Esophagus muscularis mucosa (tissue), 4 donors: ENCODE data around the gene BTD. TPM values are rescaled to one million over a fixed set of nuclear protein-coding genes. Genes with fewer than 3 reads are reported as not detected.

Experiments
- DNase-seq: peaks from one replicate; pipeline ENCODE4 v3.0.0-alpha.2; 2017; ENCODE audit errors: extremely low spot score
- H3K27ac ChIP-seq, 4 donors: fragments of 200-600 bp; sonication (generic); replicated peaks in 1 of 4; 1 replicate in 3 of 4; 2 replicates in 1 of 4; pipeline ENCODE4 v1.5.1; 2016 to 2019; ENCODE audit warnings: mild to moderate bottlenecking in 1 of 4
- H3K27me3 ChIP-seq, 4 donors: fragments of 200-600 bp; sonication (generic); one replicate each; pipeline versions ENCODE4 v1.5.1 to v1.6.0; 2016 to 2019
- H3K36me3 ChIP-seq, 4 donors: fragments of 200-600 bp; sonication (generic); one replicate each; pipeline ENCODE4 v1.5.1; 2016 to 2019
- H3K4me1 ChIP-seq, 4 donors: fragments of 200-600 bp; sonication (generic); one replicate each; pipeline ENCODE4 v1.5.1; 2016 to 2019
- H3K4me3 ChIP-seq, 4 donors: fragments of 200-600 bp; sonication (generic); 1 replicate in 2 of 4; 2 replicates in 2 of 4; pipeline ENCODE4 v1.5.1; 2016 to 2019; ENCODE audit warnings: mild to moderate bottlenecking in 4 of 4, moderate library complexity in 1 of 4
- H3K9me3 ChIP-seq, 4 donors: fragments of 200-600 bp; sonication (generic); 1 replicate in 3 of 4; 2 replicates in 1 of 4; pipeline ENCODE4 v1.5.1; 2016 to 2019
- EP300 ChIP-seq: sonication (generic); formaldehyde crosslinking; IDR thresholded peaks from one replicate; pipeline ENCODE4 v1.6.1; 2017; ENCODE audit warnings: antibody characterized with exemption
- POLR2A ChIP-seq: fragments of 450-650 bp; IDR thresholded peaks from one replicate; pipeline ENCODE4 v1.6.1; 2017; ENCODE audit warnings: antibody characterized with exemption, moderate library complexity, mild to moderate bottlenecking, low read depth
- POLR2AphosphoS5 ChIP-seq, 2 donors: sonication (generic); formaldehyde crosslinking; IDR thresholded peaks; one replicate each; pipeline ENCODE4 v1.6.1; 2017; ENCODE audit warnings: antibody characterized with exemption in 2 of 2
- WGBS: methylation state at CpG from one replicate; pipeline ENCODE4 v1.1.5; 2018; 5-methylcytosine and 5-hydroxymethylcytosine counted together
- intact Hi-C: fragments of 100-400 bp; cut with DNase I; formaldehyde crosslinking; loops from one replicate; pipeline ENCODE4 v1.15.1; 2023
- total RNA-seq, 4 donors: library from RNA; depleted of rRNA; stranded (reverse); fragments of >200 nt; gene quantifications; one replicate each; pipeline versions ENCODE4 v1.1.0 to v1.2.1, GENCODE V29; 2016
- TF ChIP-seq, protein P1 (sequence below), 3 experiments: fragments of 200-600 bp in 2 of 3; fragments of 450-650 bp in 1 of 3; sonication (generic) in 2 of 3; IDR thresholded peaks; one replicate each; pipeline ENCODE4 v1.5.1; 2017 to 2019; ENCODE audit warnings: antibody characterized with exemption in 3 of 3, mild to moderate bottlenecking in 2 of 3, moderate library complexity in 1 of 3

Gene BTD
- total RNA-seq, 4 donors from 2014 or later: 38.5 to 65.2 (median 41.6) TPM

DNA sequence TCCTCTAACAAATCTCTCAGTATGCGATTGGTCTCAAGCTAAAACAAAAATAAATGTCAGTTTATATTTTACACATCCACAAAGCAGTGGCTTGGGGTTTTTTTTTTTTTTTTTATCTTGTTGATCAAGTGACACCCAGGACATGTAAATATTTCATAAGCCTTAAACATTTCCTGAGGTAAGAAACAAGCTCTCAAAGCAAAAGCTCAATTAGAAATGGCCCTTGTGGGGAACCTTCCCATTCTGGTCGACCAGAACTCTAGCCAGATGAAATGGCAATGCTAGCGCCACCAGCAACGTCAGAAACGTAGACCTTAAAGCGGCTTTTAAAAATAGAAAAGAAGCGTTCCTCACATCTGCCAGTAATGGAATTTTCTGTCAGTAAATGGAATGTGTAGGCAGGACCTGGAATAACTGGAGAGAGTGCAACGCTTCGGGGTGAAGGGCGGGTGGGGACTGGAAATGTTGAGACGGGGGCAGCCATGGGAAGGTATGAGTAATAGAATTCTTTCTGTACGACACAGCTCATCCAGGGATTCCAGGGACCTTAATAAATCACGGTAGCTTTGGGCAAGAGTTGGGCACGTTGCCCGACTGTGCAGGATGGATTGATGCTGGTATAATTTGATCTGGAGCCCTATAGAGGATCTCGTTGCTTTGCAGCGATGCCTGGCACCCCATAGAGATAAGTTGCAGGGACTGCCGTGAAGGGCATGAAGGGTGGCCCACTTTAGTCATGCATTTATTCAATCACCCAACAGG lies 44.4 kb downstream of the BTD start:
- no peaks in the 10 kb centered on the region for H3K27me3 ChIP-seq
- peak overlapping the region in 2 of 4 donors; percentile 2 to 30 for H3K4me3 ChIP-seq
- no peaks in the 10 kb centered on the region for H3K9me3 ChIP-seq
- peaks cover 0 to 17% (median 7%) of the 10 kb centered on the region in 4 donors for H3K36me3 ChIP-seq
- peak; percentile 57 for DNase-seq
- 39% methylated on average over 18 of the region's 18 CpGs for WGBS
- no peak for TF ChIP-seq POLR2A
- peak; percentile 17 for TF ChIP-seq EP300
- peak in 1 of 2 donors; percentile 68 for TF ChIP-seq POLR2AphosphoS5 (IDR thresholded peaks at IDR 0.05)
- H3K4me1 ChIP-seq: peaks cover 24 to 39% (median 37%) of the 10 kb centered on the region in 4 donors
- H3K27ac ChIP-seq: peak overlapping the region; percentile 76 to 87 (median 81)
- intact Hi-C loops: no loop called here

- intact Hi-C loops: no loop called here
Observed at GRCh38 chr3:15646851-15647511, 45.4 kb downstream of the BTD start.

GRCh38 chr3:15647611-15648167 lies 46.1 kb downstream of the BTD start:
- Histone ChIP-seq H3K9me3 (no peaks in the 10 kb centered on the region), H3K36me3 (peaks cover 0 to 8% (median 5%) of the 10 kb centered on the region in 4 donors), H3K4me3 (no peak overlapping the region), H3K27ac (peak overlapping the region; percentile 76 to 87 (median 81)), H3K27me3 (no peaks in the 10 kb centered on the region), H3K4me1 (peaks cover 24 to 39% (median 37%) of the 10 kb centered on the region in 4 donors)
- TF ChIP-seq EP300 (no peak), POLR2A (no peak), POLR2AphosphoS5 (IDR thresholded peaks at IDR 0.05) (no peak)
- TF ChIP-seq, protein P1, sequence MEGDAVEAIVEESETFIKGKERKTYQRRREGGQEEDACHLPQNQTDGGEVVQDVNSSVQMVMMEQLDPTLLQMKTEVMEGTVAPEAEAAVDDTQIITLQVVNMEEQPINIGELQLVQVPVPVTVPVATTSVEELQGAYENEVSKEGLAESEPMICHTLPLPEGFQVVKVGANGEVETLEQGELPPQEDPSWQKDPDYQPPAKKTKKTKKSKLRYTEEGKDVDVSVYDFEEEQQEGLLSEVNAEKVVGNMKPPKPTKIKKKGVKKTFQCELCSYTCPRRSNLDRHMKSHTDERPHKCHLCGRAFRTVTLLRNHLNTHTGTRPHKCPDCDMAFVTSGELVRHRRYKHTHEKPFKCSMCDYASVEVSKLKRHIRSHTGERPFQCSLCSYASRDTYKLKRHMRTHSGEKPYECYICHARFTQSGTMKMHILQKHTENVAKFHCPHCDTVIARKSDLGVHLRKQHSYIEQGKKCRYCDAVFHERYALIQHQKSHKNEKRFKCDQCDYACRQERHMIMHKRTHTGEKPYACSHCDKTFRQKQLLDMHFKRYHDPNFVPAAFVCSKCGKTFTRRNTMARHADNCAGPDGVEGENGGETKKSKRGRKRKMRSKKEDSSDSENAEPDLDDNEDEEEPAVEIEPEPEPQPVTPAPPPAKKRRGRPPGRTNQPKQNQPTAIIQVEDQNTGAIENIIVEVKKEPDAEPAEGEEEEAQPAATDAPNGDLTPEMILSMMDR (IDR thresholded peaks at IDR 0.05): no peak
- intact Hi-C loops: no loop called here
- WGBS: 33% methylated on average over 4 of the region's 4 CpGs
- DNase-seq: no peak

More at GRCh38 chr3:15646851-15647511, 45.4 kb downstream of the BTD start:
- Histone ChIP-seq H3K27ac (peak overlapping the region; percentile 76 to 87 (median 81)), H3K36me3 (peaks cover 0 to 15% (median 6%) of the 10 kb centered on the region in 4 donors), H3K9me3 (no peaks in the 10 kb centered on the region), H3K4me1 (peaks cover 24 to 39% (median 37%) of the 10 kb centered on the region in 4 donors), H3K27me3 (no peaks in the 10 kb centered on the region), H3K4me3 (peak overlapping the region in 3 of 4 donors; percentile 1 to 24 (median 2))
- no peak for DNase-seq
- TF ChIP-seq EP300 (peak; percentile 42), POLR2AphosphoS5 (IDR thresholded peaks at IDR 0.05) (peak; percentile 40 to 61), POLR2A (no peak)
- TF ChIP-seq, protein P1 (IDR thresholded peaks at IDR 0.05): no peak
- WGBS: 26% methylated on average over 11 of the region's 13 CpGs

DNA sequence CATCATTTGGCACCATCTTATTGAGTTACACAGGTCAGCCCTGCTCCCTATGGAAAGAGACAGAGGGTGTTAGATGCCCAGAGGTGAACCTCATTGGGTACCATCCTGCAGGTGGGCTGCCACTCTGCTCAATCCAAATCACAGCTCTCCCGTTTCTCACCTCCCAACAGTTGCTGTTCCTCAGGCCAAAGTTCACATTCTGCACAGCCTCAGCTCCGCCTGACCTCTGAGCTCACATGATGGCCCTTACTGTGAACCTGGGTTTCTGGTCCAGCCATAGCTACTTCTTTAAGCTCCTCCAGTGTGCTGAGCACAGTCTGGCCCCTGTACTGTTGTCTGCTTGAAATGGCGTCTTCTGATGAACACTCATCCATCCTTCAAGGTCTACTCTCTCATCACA lies 47.8 kb downstream of the BTD start:
- TF ChIP-seq EP300: no peak
- TF ChIP-seq, protein P1 (IDR thresholded peaks at IDR 0.05): no peak
- TF ChIP-seq POLR2AphosphoS5 (IDR thresholded peaks at IDR 0.05): no peak
- TF ChIP-seq POLR2A: no peak
- H3K36me3 ChIP-seq: peaks cover 0 to 4% (median 3%) of the 10 kb centered on the region in 4 donors
- peaks cover 24 to 52% (median 46%) of the 10 kb centered on the region in 4 donors for H3K4me1 ChIP-seq
- H3K27me3 ChIP-seq: no peaks in the 10 kb centered on the region
- H3K27ac ChIP-seq: no peak overlapping the region
- H3K9me3 ChIP-seq: no peaks in the 10 kb centered on the region
- no peak for DNase-seq
- no peak overlapping the region for H3K4me3 ChIP-seq
- intact Hi-C loops: no loop called here
- 92% methylated on average over 3 of the region's 3 CpGs for WGBS

GRCh38 chr3:15649858-15650257 lies 48.3 kb downstream of the BTD start:
- WGBS: 94% methylated on average over 5 of the region's 5 CpGs
- Histone ChIP-seq H3K27me3 (no peaks in the 10 kb centered on the region), H3K27ac (no peak overlapping the region), H3K9me3 (no peaks in the 10 kb centered on the region), H3K4me3 (no peak overlapping the region), H3K4me1 (peaks cover 24 to 52% (median 45%) of the 10 kb centered on the region in 4 donors), H3K36me3 (no peaks in the 10 kb centered on the region)
- TF ChIP-seq POLR2A (no peak), POLR2AphosphoS5 (IDR thresholded peaks at IDR 0.05) (no peak), EP300 (no peak)
- TF ChIP-seq, protein P1 (IDR thresholded peaks at IDR 0.05): no peak
- intact Hi-C loops: no loop called here
- no peak for DNase-seq
